GM12892 (cell line): Measurements from ENCODE around the gene FMO5.
A peak's percentile ranks its signal among the peaks of the same experiment; 100 is the strongest.
"Not testable (repeated sequence)": the region's sequence is repeated elsewhere in the genome, so short reads cannot be mapped to it uniquely, and the experiment has no call there.

Experiments
- DNase-seq: peaks from one replicate; pipeline ENCODE4 v3.0.0; 2011; ENCODE audit not compliant: insufficient read length
- FAIRE-seq: peaks from 2 replicates; lab custom pipeline; 2011; peaks lifted over from hg19 to GRCh38; lab: Jason Lieb, UNC
- POLR2A ChIP-seq: IDR thresholded peaks from 2 replicates; pipeline ENCODE4 v1.6.1; 2011; ENCODE audit warnings: low read depth, low read length, control low read depth
- POLR2AphosphoS5 ChIP-seq: IDR thresholded peaks from 2 replicates; pipeline ENCODE4 v1.6.1; 2011; ENCODE audit warnings: low read depth, low read length, control low read depth
- TAF1 ChIP-seq: IDR thresholded peaks from 2 replicates; pipeline ENCODE4 v1.6.1; 2011; ENCODE audit warnings: low read depth, mild to moderate bottlenecking, control low read depth, low read length, borderline replicate concordance

Gene FMO5

DNA sequence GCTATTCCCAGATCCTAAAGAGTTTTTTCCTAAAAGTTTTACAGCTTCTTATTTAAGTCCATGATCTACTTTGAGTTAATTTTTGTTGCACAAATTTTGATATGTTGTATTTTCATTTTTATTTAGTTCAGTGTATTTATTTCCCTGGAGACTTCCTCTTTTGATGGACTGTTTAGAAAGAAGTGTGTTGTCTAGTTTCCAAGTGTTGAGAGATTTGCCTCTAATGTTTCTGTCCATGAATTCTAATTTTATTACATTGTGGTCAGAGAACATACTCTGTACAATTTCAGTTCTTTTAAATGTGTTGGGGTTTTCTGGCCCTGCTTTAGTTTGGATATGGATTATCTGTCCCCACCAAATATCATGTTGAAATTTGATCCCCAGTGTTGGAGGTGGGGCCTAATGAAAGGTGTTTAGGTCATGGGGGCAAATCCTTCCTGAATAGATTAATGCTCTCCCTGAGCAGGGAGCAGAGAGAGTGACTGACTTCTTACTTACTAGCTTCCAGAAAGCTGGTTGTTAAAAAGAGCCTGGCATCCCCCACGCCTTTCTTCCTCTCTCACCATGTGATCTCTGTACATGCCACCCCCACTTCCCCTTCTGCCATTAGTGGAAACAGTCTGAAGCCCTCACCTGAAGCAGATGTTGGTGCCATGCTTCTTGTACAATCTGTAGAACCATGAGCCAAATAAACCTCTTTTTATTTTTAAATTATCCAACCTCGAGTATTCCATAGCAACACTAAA lies 21.9 kb upstream of the FMO5 start:
- no peak for FAIRE-seq
- TF ChIP-seq POLR2AphosphoS5 (no peak), POLR2A (no peak), TAF1 (no peak)
- DNase-seq: no peak

DNA sequence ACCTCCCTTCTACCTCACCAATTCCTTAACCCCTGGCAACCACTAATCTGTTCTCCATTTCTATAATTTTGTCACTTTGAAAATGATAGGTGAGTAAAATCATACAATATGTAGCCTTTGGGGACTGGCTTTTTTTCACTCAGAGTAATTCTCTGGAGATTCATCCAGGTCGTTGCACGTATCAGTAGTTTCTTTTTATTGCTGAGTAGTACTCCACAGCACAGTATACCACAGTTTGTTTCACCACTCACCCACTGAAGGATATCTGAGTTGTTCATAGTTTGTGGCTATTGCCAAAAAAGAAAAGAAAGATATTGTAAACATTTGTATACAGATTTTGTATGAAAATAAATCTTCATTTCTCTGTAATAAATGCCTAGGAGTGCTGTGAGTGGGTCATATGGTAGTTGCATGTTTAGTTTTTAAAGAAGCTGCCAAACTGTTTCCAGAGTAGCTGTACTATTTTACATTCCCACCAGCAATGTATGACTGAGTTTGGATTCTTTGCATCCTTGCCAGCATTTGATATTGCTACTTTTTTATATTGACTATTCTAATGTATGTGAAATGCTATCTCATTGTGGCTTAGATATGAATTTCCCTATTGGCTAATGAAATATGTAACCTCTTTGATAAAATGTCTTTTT lies 21.0 kb upstream of the FMO5 start:
- FAIRE-seq: no peak
- no peak for DNase-seq
- TF ChIP-seq POLR2A: no peak
- no peak for TF ChIP-seq POLR2AphosphoS5
- TF ChIP-seq TAF1: no peak

GRCh38 chr1:147245586-147246021 lies 20.5 kb upstream of the FMO5 start:
- no peak for TF ChIP-seq TAF1
- TF ChIP-seq POLR2A: no peak
- no peak for TF ChIP-seq POLR2AphosphoS5
- no peak for DNase-seq
- FAIRE-seq: no peak

DNA sequence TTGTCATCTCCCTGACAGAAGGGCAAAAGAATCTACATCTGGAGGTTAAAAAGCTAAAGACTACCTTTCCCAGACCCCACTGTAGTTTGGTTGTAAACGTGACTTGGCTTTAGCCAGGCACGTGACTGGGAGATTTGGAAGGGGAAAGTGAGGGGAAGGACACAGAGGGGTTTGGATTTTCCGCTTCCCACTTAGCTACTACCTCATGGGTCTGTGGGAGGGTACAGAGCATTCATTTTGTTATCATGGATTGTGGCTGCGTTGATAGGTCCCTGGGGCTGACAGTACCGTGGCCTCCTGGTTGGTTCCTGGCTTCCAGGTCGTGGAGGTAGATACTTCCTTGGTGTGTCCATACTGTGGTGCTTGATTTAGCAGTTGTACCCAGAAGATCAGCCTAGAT lies 20.0 kb upstream of the FMO5 start:
- DNase-seq: no peak
- TF ChIP-seq POLR2A (no peak), TAF1 (no peak), POLR2AphosphoS5 (no peak)
- FAIRE-seq: no peak

DNA sequence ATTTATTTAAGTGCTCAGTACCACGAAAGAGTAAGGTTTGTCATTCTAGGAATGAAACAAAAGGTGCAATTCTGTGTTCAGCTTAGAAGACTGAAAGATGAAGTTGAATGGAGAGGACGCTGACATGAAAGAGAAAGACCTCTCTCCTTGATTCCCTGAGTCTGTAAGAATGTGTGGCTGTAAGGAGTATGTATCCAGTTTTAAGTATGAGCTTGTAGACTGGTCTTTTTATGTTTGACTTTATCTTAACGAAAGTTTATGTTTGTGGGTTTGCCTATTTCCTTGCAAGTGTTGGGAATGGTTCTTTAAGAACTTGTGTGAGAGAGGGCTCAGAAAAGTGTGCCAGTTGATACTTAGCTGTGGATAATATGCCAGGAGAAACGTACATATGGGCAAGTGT lies 18.7 kb upstream of the FMO5 start:
- no peak for FAIRE-seq
- DNase-seq: no peak
- TF ChIP-seq POLR2AphosphoS5 (no peak), TAF1 (no peak), POLR2A (no peak)

DNA sequence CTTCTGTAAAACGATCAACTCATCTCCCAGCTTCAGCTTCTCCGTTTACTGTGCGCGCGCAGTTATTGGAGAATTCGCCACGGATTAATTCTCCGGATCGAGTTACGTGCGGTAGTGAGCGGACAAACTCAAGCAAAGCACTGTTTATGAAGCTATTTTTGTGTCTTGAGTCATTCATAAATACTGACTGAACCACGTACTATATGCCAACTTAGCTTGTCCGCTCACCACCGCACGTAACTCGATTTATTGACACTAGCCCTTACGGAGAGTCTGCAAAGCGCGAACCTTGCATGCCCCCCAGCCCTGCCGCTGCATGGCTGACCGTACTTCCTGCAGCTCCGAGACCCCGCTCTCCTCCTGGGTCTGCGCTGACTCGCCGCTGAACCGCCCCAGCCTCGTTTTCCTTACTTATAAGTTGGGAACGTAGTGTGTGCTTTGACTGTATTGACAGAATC lies 18.1 kb upstream of the FMO5 start:
- TF ChIP-seq POLR2A (no peak), TAF1 (no peak), POLR2AphosphoS5 (no peak)
- peak; percentile 21 for DNase-seq
- FAIRE-seq: no peak

DNA sequence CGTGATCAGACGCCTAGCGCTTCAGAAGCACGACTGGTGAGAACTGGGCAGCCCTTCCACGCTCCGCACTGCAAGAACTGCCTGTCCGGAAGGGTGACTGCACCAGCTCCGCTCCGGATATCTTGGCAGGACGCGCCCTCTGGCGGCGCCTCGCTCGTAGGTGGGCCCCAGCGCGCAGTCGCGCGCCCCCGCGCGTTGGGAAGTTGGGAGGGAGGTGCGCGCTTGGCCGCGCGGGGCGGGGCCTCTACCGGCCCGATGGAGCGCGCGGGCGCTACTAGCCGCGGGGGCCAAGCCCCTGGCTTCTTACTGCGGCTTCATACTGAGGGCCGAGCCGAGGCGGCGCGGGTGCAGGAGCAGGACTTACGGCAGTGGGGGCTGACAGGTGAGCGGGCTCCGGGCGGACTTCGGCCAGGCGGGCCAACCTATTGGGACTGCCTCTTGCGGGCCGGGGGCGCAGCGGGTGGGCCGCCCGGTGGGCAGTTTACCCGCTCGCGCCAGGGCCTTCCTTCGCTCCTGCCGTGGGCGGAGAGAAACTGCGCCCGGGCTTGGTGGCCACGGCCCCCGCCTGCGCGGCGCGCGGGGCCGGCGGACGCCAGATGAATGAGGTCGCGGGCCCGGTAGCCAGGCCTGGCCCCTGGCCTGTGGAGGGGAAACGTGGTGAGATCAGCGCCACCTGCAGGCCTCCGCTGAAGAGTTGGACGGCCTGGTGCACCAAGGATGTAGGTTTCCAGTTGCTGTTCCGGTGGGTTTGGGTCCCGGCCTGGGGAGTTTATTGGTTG lies 17.5 kb upstream of the FMO5 start, which contains the start of gene CHD1L:
CHD1L (plus strand) TSS at position 236 of the 779 bp plus-strand sequence; CDS start at position 256, 20 bp downstream.
- FAIRE-seq (peak; percentile 95), DNase-seq (peak; percentile 75)
- TF ChIP-seq TAF1: peak; percentile 79
- peak; percentile 75 for TF ChIP-seq POLR2A
- peak; percentile 59; the same call in 1 of the 2 replicates for TF ChIP-seq POLR2AphosphoS5

DNA sequence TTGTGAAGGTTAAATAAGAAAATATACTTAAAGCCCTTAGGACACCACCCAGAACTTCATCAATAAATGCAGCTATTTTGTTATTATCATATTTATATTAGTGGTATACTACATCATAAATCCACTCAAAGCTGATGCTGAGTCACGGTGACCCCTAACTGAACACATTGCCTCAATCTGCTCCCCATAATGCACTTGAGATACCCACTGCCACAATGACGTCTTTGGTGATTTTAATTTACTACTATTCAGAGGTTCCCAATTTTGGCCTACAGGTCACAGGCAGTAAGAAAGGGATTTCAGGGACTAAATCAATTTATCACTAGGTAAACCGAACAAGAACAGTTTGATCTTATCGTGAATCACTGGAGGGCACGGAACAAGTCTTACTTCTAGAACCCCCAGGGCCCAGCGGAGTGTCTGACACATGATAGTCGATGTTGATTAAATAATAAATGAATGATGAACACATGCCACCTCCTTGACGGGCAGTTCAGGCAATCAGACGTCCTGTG lies 16.9 kb upstream of the FMO5 start:
- FAIRE-seq: no peak
- no peak for DNase-seq
- TF ChIP-seq TAF1 (no peak), POLR2AphosphoS5 (no peak), POLR2A (no peak)

- not testable (repeated sequence) for FAIRE-seq, DNase-seq
These were observed 15.1 kb upstream of the FMO5 start for GRCh38 chr1:147240131-147240721.

- TF ChIP-seq POLR2AphosphoS5 (no peak), TAF1 (no peak), POLR2A (no peak)
- DNase-seq: no peak
- FAIRE-seq: no peak
These were observed 14.0 kb upstream of the FMO5 start for GRCh38 chr1:147238925-147239820.
